Vagina (tissue), 2 donors: ENCODE measurements around the gene MAN2A2.

Source experiments
- POLR2AphosphoS5 ChIP-seq, 2 donors: sonication (generic); formaldehyde crosslinking; IDR thresholded peaks; one replicate each; pipeline ENCODE4 v1.9.0; 2017; ENCODE audit warnings: antibody characterized with exemption in 2 of 2, mild to moderate bottlenecking in 2 of 2, low read depth in 1 of 2; ENCODE audit not compliant: insufficient read depth in 1 of 2
- TF ChIP-seq, protein P1 (sequence below), 3 experiments: fragments of 450-650 bp in 2 of 3; fragments of 200-600 bp in 1 of 3; sonication (generic) in 1 of 3; IDR thresholded peaks; one replicate each; pipeline ENCODE4 v1.5.1; 2017 to 2019; ENCODE audit warnings: antibody characterized with exemption in 3 of 3, mild to moderate bottlenecking in 2 of 3, moderate library complexity in 2 of 3

DNA sequence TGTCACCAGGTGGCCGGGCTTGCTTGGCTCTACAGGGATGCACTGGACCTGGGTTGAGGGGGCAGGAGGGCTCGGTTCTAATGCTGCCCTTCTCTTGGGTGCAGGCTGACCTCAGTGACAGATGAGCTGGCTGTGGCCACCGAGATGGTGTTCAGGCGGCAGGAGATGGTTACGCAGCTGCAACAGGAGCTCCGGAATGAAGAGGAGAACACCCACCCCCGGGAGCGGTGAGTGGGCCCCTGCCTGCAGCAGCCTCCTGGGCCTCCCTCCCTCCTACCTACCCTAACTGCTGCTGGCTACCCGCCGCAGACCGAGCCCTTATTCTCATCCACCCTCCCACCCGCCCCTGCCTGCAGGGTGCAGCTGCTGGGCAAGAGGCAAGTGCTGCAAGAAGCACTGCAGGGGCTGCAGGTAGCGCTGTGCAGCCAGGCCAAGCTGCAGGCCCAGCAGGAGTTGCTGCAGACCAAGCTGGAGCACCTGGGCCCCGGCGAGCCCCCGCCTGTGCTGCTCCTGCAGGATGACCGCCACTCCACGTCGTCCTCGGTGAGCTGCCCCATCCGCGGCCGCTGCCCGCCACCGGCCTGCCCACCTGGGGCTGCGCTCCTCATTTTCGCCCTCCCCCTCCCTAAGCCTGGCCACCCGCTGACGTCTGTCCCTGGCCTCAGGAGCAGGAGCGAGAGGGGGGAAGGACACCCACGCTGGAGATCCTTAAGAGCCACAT is 13.2 kb upstream of the MAN2A2 start:
- TF ChIP-seq, protein P1, sequence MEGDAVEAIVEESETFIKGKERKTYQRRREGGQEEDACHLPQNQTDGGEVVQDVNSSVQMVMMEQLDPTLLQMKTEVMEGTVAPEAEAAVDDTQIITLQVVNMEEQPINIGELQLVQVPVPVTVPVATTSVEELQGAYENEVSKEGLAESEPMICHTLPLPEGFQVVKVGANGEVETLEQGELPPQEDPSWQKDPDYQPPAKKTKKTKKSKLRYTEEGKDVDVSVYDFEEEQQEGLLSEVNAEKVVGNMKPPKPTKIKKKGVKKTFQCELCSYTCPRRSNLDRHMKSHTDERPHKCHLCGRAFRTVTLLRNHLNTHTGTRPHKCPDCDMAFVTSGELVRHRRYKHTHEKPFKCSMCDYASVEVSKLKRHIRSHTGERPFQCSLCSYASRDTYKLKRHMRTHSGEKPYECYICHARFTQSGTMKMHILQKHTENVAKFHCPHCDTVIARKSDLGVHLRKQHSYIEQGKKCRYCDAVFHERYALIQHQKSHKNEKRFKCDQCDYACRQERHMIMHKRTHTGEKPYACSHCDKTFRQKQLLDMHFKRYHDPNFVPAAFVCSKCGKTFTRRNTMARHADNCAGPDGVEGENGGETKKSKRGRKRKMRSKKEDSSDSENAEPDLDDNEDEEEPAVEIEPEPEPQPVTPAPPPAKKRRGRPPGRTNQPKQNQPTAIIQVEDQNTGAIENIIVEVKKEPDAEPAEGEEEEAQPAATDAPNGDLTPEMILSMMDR (IDR thresholded peaks at IDR 0.05) = no peak
- TF ChIP-seq POLR2AphosphoS5 (IDR thresholded peaks at IDR 0.05; ENCODE audit: insufficient read depth in 1 of 2, low read depth in 1 of 2) = no peak
